Stromal cell of bone marrow (primary cell): Measurements from ENCODE around the gene ADAMTS16.

Experiments
- DNase-seq: peaks from one replicate; pipeline ENCODE4 v3.0.0-alpha.2; 2012; ENCODE audit warnings: low read depth

The ADAMTS16 gene

GRCh38 chr5:5316334-5316733 lies 176.2 kb downstream of the ADAMTS16 start:
- DNase-seq: peak; percentile 25

- no peak for DNase-seq
These were observed 177.8 kb downstream of the ADAMTS16 start for GRCh38 chr5:5317976-5318375.

DNA sequence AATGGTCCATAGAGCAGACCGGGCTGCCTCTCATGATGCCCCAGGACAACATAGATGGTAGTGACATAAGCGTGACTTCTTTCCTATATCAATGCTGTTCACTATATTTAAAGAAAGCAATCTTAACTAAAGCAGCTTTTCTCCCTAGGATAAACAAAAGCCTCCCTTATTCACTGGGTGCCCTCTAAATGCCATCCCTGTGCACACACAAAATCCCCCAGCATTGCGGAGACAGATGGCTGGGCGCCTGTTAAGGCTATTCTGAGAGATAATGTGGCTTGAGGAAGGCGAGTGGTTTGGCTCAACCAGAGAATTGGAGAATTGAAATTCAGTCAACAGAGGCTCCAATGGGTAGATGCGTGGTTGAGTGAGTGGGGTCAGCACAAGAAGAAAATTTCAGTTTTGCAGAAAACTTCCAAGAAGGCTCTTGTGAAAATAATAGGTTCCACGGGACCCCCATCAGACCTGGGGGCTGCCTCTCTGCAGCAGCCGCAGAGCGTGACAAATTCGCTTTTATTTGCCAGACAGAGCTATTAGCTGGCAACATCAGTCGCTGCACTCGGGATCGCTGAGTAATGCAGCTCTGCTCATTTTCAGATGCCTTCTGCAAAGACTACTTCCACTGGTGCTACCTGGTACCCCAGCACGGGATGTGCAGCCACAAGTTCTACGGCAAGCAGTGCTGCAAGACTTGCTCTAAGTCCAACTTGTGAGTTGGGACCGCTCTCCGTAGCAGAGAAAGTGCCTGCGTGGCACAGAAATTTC lies 178.5 kb downstream of the ADAMTS16 start:
- no peak for DNase-seq

DNA sequence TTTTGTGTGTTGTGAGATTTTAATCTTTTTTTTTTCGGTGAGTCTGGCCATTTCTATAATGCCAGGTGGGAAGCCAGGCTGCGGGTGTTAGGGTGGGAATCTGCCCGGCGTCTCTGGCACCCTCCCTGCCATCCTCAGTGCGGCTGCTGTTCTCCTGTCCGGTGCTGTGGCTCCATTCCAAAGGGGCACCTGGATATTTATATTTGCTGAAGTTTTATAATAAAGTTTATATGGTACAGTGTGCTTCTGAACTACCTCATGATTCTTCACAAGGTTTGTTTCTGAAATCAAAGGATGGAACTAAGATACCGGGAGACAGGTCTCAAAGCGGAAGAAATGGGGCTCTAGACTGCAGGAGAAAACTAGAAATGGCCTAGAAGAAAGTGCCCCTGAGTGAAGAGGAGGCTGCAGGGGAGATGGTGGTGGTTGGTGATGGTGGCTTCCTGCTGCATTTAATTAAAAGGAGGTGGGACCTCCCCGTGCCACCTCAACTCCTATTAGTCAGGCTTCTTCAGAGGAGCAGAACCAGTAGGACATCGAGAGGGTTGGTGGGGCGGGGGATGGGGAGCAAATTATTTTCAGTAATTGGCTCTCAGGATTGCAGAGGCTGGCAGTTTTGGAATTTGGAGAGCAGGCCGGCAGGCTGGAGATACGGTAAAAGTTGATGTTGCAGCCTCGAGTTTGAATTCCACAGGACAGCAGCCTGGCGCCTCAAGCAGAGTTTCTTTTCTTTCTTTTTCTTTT lies 180.1 kb downstream of the ADAMTS16 start:
- no peak for DNase-seq

DNA sequence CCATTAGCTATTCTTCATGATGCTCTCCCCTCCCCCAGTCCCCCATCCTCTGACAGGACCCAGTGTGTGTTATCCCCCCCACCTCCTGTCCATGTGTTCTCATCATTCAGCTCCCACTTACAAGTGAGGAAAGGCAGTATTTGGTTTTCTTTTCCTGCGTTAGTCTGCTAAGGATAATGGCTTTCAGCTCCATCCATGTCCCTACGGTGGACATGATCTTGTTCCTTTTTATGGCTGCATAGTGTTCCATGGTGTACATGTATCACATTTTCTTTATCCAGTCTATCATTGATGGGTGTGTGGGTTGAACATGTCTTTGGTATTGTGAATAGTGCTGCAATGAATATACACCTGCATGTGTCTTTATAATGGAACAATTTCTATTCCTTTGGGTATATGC lies 181.0 kb downstream of the ADAMTS16 start:
- no peak for DNase-seq

GRCh38 chr5:5323551-5323950 lies 183.4 kb downstream of the ADAMTS16 start:
- no peak for DNase-seq

DNA sequence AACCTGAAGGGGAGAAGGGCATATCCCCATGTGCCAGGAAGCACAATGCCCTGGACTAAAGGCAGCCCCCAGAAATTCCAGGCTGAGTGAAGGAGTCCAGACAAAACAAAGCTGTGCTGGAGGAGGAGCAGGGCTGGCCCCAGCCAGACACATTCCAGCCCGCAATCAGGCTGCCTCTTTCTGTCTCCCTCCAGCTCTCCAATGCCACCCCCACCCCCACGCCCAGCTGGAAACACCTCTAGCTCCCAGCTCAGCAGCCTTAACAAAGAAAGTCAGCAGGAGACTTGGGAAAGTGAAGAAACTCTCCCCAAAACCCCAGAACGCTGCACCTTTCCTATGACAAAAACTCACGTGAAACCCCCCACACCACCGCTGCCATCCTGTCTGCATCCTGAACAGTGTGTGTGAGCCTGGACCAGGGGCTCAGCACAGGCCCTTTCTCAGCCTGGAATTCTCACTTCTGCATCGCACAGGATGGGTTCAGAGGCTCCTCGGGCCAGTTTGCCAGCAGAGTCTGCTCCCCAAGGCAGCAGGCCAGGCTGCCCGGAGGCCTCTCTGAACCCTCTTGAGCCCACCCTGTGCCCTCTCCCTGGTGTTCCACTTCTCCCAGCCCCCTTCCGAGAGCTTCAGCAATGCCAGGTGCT lies 186.1 kb downstream of the ADAMTS16 start:
- no peak for DNase-seq

DNA sequence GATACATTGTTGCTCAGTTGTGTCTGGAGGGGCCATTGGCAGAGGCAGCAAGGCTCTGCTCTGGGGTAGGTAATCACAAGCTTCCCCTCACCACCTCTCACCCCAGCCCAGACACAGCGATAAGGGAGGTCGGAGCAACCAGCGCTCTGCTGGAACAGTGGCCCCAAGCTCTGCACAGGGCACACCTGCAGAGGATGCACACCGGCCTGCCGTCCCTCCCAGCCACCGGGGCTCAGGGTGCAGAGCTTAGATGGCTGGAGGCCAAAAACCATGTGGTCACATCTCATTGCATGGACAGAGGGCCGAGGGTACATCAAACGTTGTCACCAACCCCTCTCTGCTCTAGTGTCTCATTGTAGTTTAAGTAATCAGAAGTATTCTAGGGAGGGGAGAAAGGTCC lies 187.0 kb downstream of the ADAMTS16 start:
- no peak for DNase-seq

- DNase-seq: no peak
These were observed 190.8 kb downstream of the ADAMTS16 start for GRCh38 chr5:5330728-5331452.

DNA sequence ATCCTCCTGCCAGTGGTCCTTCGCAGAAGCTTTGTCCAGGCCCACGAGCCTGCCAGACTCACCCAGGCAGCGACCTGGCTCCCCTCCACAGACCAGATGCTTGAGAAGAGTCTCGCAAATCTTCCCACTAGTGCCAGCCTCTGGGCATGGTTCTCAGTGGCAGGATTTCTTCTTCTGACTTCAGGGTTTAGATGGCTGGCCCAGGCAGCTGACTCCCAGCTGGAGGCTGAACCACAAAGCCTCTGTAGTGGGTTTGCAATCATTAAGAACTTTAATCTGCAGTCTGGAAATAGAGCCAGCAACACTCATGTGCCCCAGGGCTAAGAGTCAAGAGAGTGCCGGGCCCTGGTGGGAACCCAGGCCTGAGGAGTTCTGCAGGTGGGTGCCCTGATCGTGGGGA lies 191.7 kb downstream of the ADAMTS16 start:
- no peak for DNase-seq

- no peak for DNase-seq
These were observed 192.2 kb downstream of the ADAMTS16 start for GRCh38 chr5:5332287-5332686.

- no peak for DNase-seq
These were observed 195.0 kb downstream of the ADAMTS16 start for GRCh38 chr5:5335107-5335506.

DNA sequence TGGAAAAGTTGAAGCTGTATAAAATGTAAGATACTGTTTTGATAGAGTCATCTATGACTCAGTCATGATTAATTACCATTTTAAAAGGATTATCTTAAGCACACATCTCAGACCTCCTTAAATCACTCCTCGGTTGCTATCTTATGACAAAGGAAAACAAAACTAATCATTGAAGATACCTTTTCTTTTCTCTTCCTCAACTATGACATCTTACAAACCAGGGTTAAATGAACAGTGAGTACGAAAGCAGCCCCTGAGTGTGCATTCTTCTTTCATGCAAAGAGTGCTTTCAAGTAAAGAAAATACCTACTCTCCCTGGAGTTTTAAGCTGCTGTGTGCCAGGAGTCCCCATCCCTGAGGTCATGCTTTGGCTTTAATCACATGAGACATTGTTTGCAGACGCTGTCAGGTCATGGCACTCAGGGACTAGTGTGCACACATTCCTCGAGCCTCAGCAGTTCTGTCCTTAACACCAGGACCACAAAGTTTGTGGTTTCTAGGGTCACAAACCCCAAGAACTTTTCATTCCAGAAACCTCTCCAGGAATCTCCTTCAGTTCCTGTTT lies 195.7 kb downstream of the ADAMTS16 start:
- no peak for DNase-seq

DNA sequence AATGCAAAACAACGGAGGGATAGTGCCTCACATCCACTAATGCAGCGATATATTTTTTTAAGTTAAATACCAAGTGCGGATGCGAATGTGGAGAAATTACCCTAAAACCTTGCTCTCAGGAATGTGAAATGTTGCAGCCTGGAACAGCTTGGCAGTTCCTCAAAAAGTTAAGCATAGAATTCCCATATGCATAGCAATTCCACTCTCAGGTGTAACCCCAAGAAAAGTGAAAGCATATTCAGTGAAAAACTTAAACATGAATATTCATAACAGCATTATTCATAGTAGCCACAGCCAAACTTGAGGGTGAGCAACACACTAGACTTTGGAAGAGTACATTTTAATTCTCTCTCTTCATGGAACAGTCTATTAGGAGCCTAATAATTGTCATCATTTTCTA lies 199.1 kb downstream of the ADAMTS16 start:
- DNase-seq: no peak

- DNase-seq: peak; percentile 93
These were observed 200.1 kb downstream of the ADAMTS16 start for GRCh38 chr5:5340206-5340729.

DNA sequence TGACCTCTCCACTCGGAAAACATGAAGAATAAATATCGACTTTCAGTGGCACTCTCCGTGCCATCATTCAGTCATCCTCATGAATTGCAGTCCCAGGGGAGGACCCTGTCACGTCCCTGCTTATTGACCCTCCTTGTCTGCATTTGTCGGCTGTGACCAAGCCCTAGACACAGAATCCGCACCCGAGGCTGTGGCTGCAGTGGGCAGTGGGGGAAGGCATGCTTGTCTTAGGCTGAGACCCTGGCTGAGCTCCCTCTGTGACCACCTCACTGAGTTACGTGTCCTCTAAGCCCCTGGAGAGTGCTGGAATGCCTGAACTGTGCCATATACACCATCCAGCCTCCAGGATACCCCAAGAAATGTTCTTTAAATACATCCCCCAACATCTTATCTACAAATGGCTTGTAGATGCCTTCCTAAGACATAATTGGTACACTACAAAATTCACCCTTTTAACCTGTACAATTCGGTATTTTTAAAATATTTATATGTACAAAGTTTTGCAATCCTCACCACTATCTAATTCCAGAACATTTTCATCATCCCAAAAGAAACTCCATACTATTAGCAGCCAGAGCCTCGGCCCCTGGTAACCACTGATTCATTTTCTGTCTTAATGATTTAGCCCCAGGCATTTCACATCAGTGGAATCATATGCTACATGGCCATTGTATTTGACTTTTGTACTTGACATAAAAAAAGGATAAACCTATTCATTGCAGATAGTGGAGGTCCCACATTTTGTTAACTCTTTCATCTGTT lies 201.6 kb downstream of the ADAMTS16 start:
- DNase-seq: no peak

DNA sequence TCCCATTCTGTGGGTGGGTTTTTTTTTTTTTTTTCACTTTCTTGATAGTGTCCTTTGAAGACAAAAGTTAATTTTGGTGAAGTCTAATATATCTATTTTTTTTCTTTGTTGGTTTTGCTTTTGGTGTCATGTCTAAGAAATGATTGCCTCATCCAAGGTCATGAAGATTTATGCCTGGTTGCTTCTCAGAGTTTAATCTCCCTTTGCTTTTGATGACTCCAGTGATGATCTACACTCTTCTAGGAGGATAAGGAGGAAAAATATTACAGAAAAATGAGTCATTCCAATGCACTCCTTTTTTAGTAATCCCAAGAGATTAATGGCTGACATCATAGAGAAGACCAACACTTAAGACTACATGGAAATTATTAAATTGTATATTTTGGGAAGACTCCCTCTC lies 202.7 kb downstream of the ADAMTS16 start:
- DNase-seq: no peak

GRCh38 chr5:5343568-5343967 lies 203.4 kb downstream of the ADAMTS16 start:
- DNase-seq: no peak

DNA sequence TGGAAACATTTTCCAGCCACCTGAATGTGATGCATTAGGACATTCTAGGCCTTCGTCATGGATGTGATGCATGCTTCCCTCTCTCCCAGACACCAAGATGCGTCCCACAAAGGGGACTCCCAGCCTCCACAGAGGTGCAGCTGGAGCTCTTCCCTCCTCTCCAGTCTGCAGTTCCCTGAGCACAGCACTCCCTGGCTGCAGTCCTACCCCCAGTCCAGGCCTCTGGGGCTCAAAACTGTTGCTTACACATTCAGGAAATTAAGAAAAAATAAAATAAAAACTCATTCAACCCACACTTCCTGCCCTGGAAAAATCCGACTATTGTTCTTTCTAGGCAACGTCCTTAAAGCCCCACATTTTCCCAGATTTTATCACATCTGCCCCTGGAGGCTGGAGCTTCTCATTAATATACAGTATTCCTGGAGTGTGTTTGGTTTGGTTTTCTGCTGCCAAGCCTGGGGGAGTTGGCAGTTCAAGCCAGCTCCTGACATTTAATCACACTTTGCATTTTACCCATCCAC lies 204.0 kb downstream of the ADAMTS16 start:
- no peak for DNase-seq

DNA sequence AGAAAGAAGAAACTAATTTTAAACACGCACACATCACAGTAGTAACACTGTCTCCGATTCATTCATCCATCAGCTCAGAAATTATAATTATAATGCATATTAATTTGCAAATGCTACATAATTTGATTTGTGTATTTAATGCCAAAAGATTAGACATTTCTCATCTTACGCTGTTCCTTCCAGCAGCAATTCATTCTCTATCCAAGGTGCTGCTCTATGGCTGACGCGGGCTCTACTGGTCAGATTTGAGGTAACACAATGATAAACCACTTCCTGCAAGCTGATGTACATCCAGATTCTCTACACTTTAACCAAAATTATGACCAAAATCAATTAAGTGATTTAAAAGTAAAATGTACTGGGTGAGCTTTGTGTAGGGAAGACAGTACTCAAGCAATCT lies 204.5 kb downstream of the ADAMTS16 start:
- no peak for DNase-seq

GRCh38 chr5:5347442-5347841 lies 207.3 kb downstream of the ADAMTS16 start:
- DNase-seq: no peak
